Measurements from ENCODE around the gene DOC2B. TPM values are rescaled to one million over a fixed set of nuclear protein-coding genes. Genes with fewer than 3 reads are reported as not detected.

Gene DOC2B
- total and polyA plus RNA-seq, 3 donors from 2014 or later, result 1.4 to 4.0 (median 1.9) TPM

DNA sequence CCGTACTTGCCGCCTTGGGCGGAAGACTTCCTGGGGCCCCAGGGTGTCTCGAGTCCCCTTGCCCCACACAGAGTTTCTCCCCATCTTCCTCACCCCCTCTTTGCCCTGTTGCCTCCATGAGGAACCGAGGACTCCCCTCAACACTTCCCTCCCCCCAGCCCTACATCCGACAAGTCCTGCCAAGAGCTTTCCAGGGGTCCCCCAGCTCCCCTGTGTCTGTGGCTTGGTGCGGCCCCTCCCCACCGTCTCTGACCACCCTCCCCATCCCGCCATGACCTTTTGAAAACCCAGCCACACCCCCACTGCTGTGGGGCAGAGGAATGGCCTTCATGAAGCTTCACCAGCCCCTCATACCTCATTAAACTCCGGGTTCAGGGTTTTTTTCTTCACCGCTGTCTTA is 32.7 kb downstream of the DOC2B start:
- H3K4me3 ChIP-seq, result no peak overlapping the region
- no peaks in the 10 kb centered on the region for H3K4me1 ChIP-seq
- DNase-seq, result no peak
- H3K27me3 ChIP-seq, result no peaks in the 10 kb centered on the region
- no peaks in the 10 kb centered on the region for H3K36me3 ChIP-seq (ENCODE audit: low read depth, missing control alignments)
- 81 to 87% methylated on average over 10 to 11 of the region's 11 CpGs for WGBS, 2 donors
- H3K27ac ChIP-seq, result no peak overlapping the region
- TF ChIP-seq POLR2A (IDR thresholded peaks at IDR 0.05), result no peak
- TF ChIP-seq, protein P1, sequence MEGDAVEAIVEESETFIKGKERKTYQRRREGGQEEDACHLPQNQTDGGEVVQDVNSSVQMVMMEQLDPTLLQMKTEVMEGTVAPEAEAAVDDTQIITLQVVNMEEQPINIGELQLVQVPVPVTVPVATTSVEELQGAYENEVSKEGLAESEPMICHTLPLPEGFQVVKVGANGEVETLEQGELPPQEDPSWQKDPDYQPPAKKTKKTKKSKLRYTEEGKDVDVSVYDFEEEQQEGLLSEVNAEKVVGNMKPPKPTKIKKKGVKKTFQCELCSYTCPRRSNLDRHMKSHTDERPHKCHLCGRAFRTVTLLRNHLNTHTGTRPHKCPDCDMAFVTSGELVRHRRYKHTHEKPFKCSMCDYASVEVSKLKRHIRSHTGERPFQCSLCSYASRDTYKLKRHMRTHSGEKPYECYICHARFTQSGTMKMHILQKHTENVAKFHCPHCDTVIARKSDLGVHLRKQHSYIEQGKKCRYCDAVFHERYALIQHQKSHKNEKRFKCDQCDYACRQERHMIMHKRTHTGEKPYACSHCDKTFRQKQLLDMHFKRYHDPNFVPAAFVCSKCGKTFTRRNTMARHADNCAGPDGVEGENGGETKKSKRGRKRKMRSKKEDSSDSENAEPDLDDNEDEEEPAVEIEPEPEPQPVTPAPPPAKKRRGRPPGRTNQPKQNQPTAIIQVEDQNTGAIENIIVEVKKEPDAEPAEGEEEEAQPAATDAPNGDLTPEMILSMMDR (IDR thresholded peaks at IDR 0.05), result no peak
- intact Hi-C loops (cut with DNase I; ENCODE audit: low total_unique reads), result no loop called here
- H3K9me3 ChIP-seq, result no peaks in the 10 kb centered on the region

DNA sequence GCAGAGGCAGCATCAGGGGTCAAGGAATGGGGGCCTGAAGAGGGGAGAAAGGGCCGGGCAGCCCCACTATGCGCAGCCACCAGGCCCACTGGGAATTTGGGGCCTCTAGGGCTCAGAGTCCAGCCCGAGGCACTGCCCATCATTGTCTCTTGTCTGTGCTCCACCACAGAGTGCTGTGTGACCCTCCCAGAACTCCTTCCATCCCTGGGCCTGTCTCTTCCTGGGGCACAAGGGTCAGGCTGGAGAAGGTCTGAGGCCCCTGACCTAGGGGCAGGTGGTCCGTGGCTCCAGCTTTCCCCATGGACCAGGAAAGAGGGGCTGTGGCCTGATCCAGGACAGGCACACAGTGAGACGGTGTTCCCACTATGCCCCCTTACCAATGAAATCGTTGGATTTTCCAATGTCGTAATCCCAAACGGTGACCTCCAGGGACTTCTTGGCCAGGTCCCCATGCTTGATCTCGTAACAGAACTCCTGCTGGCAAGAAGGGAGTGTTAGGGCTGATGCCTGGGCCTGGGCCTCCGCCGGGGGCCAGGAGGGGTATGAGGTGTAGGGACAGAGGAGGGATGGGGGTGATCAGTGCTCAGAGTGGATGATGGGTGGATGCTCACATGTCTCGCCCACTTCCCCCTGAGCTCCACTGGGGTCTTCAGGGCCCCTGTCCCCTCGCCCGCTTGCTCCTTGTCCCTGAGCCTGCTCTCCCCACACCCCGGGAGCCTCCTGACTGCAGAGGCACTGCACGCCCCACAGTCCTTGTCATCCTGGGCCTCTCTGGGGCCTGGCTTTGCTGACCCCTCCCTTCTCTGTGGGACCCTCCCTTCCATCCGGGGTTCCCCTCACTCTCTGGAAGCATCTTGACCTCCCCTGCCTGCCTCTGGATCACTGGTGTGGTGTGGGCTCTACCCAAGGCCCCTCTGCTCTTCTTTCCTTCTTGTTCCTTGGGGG is 33.4 kb downstream of the DOC2B start:
- no peaks in the 10 kb centered on the region for H3K36me3 ChIP-seq (ENCODE audit: low read depth, missing control alignments)
- H3K4me3 ChIP-seq, result no peak overlapping the region
- DNase-seq, result peak; percentile 5
- TF ChIP-seq, protein P1 (IDR thresholded peaks at IDR 0.05), result no peak
- TF ChIP-seq POLR2A (IDR thresholded peaks at IDR 0.05), result no peak
- H3K27ac ChIP-seq, result no peak overlapping the region
- no peaks in the 10 kb centered on the region for H3K9me3 ChIP-seq
- 96% methylated on average over 16 to 17 of the region's 17 CpGs for WGBS, 2 donors
- no peaks in the 10 kb centered on the region for H3K27me3 ChIP-seq
- H3K4me1 ChIP-seq, result no peaks in the 10 kb centered on the region
- intact Hi-C loops (cut with DNase I; ENCODE audit: low total_unique reads), result no loop called here

DNA sequence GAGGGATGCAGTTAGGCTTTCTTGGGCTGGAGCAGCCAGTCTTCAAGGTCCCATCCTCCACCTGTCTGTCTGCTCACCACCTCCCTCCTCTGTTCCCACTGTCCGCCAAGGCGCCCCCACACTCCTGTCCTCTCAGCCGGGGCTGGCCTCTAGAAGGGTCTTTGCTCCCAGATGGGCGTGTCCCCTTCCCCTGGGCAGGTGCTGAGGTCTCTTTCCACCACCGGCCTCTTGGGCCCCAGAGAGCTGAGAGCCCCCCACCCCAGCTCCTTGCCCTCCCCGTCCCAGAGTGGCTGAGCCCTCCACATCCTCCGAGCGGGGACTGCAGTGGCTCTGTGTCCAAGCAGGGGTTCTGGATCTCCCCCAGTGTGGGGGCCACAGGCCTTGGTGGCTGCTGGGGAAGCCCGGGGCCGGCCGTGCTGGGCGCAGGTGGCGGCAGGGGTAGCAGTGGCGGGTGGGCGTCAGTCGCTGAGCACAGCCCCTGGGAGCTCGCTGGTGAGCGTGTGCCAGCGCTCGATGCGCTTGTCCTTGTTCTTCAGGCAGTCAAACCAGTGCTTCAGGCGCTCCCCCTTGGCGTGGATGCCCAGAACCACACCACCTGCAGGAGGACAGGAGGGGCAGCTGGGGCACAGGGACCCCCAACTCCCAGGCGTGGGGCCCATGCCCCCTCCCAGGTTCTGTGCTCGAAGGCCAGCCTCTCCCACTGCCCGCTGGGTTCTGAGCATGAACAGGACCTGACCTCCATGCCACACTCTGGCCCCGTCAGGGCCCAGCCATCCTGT is 34.3 kb downstream of the DOC2B start:
- intact Hi-C loops (cut with DNase I; ENCODE audit: low total_unique reads), result no loop called here
- no peak overlapping the region for H3K27ac ChIP-seq
- no peaks in the 10 kb centered on the region for H3K9me3 ChIP-seq
- no peaks in the 10 kb centered on the region for H3K4me1 ChIP-seq
- peak; percentile 13 for DNase-seq
- 95 to 96% methylated on average over 25 to 27 of the region's 27 CpGs for WGBS, 2 donors
- no peak overlapping the region for H3K4me3 ChIP-seq
- TF ChIP-seq, protein P1 (IDR thresholded peaks at IDR 0.05), result no peak
- no peak for TF ChIP-seq POLR2A (IDR thresholded peaks at IDR 0.05)
- H3K27me3 ChIP-seq, result no peaks in the 10 kb centered on the region
- H3K36me3 ChIP-seq (ENCODE audit: low read depth, missing control alignments), result no peaks in the 10 kb centered on the region

DNA sequence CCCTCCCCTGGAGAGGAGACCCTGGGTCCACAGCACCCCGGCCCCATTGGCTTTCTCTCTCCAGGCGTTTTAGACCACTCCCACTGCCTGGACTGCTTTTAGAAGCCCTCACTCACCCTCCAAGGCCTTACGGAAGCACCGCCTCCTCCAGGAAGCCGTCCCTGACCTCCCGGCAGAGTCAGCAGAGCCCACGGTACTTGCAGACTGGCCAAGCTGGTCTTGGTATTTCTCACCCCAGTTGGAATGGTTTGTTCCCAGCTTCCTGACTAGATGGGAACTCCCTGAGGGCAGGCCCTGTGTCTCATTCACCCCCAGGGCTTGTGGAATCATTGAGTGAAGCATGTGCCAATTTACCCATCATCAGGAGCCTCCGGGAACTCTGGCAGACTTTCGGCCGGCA is 34.9 kb downstream of the DOC2B start:
- TF ChIP-seq POLR2A (IDR thresholded peaks at IDR 0.05), result no peak
- TF ChIP-seq, protein P1 (IDR thresholded peaks at IDR 0.05), result no peak
- H3K27me3 ChIP-seq, result no peaks in the 10 kb centered on the region
- intact Hi-C loops (cut with DNase I; ENCODE audit: low total_unique reads), result no loop called here
- no peak for DNase-seq
- no peaks in the 10 kb centered on the region for H3K36me3 ChIP-seq (ENCODE audit: low read depth, missing control alignments)
- WGBS, 2 donors, result 95 to 97% methylated on average over 8 to 10 of the region's 10 CpGs
- H3K4me1 ChIP-seq, result no peaks in the 10 kb centered on the region
- H3K9me3 ChIP-seq, result no peaks in the 10 kb centered on the region
- H3K27ac ChIP-seq, result no peak overlapping the region
- no peak overlapping the region for H3K4me3 ChIP-seq
